ENCODE results near the gene ZNRF1. TPM values are rescaled to one million over a fixed set of nuclear protein-coding genes. Genes with fewer than 3 reads are reported as not detected.
A peak's percentile ranks its signal among the peaks of the same experiment; 100 is the strongest.

Gene ZNRF1
- total and polyA plus RNA-seq, 5 donors from 2014 or later = 3.2 to 15.1 (median 6.2) TPM

GRCh38 chr16:75042426-75043174, 43.8 kb downstream of the ZNRF1 start:
- no peak overlapping the region for H3K4me3 Mint-ChIP-seq
- Histone ChIP-seq H3K36me3 (ENCODE audit: control insufficient read depth, insufficient read depth, low read length) (no peaks in the 10 kb centered on the region), H3K9me3 (ENCODE audit: control insufficient read depth in 2 of 2, low read length in 2 of 2) (no peaks in the 10 kb centered on the region), H3K27ac (ENCODE audit: insufficient read depth, low read length, poor library complexity, severe bottlenecking) (no peak overlapping the region), H3K4me3 (ENCODE audit: low read depth, low read length) (no peak overlapping the region), H3K4me1 (ENCODE audit: control insufficient read depth, insufficient read depth, low read length, poor library complexity, severe bottlenecking) (no peaks in the 10 kb centered on the region), H3K27me3 (ENCODE audit: control insufficient read depth, insufficient read depth, low read length) (no peaks in the 10 kb centered on the region)
- H3K9me3 Mint-ChIP-seq = peaks cover 0 to under 1% (median 0%) of the 10 kb centered on the region in 7 donors
- DNase-seq (no peak), ATAC-seq (ENCODE audit: low read depth in 2 of 2) (no peak)
- H3K27me3 Mint-ChIP-seq = no peaks in the 10 kb centered on the region
- peak overlapping the region in 2 of 3 donors; percentile 12 to 73 for H3K27ac Mint-ChIP-seq
- peaks cover 10 to 19% (median 15%) of the 10 kb centered on the region in 4 donors for H3K4me1 Mint-ChIP-seq
- H3K36me3 Mint-ChIP-seq = peaks cover 4% of the 10 kb centered on the region

- Mint-ChIP-seq H3K4me1 (peaks cover 10 to 16% (median 12%) of the 10 kb centered on the region in 4 donors), H3K36me3 (no peaks in the 10 kb centered on the region), H3K9me3 (no peaks in the 10 kb centered on the region), H3K27ac (peak overlapping the region in 2 of 3 donors; percentile 12 to 73), H3K4me3 (no peak overlapping the region), H3K27me3 (no peaks in the 10 kb centered on the region)
- Histone ChIP-seq H3K4me3 (ENCODE audit: low read depth, low read length) (no peak overlapping the region), H3K27me3 (ENCODE audit: control insufficient read depth, insufficient read depth, low read length) (no peaks in the 10 kb centered on the region), H3K9me3 (ENCODE audit: control insufficient read depth in 2 of 2, low read length in 2 of 2) (no peaks in the 10 kb centered on the region), H3K27ac (ENCODE audit: insufficient read depth, low read length, poor library complexity, severe bottlenecking) (no peak overlapping the region), H3K36me3 (ENCODE audit: control insufficient read depth, insufficient read depth, low read length) (no peaks in the 10 kb centered on the region), H3K4me1 (ENCODE audit: control insufficient read depth, insufficient read depth, low read length, poor library complexity, severe bottlenecking) (no peaks in the 10 kb centered on the region)
- DNase-seq (no peak), ATAC-seq (ENCODE audit: low read depth in 2 of 2) (no peak)
Observed at GRCh38 chr16:75043175-75043895, 44.5 kb downstream of the ZNRF1 start.

- no peak overlapping the region for H3K4me3 ChIP-seq (ENCODE audit: low read depth, low read length)
- H3K36me3 Mint-ChIP-seq = no peaks in the 10 kb centered on the region
- no peaks in the 10 kb centered on the region for H3K9me3 ChIP-seq (ENCODE audit: control insufficient read depth in 2 of 2, low read length in 2 of 2)
Observed at GRCh38 chr16:75044800-75045361, 46.1 kb downstream of the ZNRF1 start.

GRCh38 chr16:75045424-75045823, 46.6 kb downstream of the ZNRF1 start:
- Histone ChIP-seq H3K4me3 (ENCODE audit: low read depth, low read length) (no peak overlapping the region), H3K9me3 (ENCODE audit: control insufficient read depth in 2 of 2, low read length in 2 of 2) (no peaks in the 10 kb centered on the region), H3K36me3 (ENCODE audit: control insufficient read depth, insufficient read depth, low read length) (no peaks in the 10 kb centered on the region), H3K27me3 (ENCODE audit: control insufficient read depth, insufficient read depth, low read length) (no peaks in the 10 kb centered on the region), H3K4me1 (ENCODE audit: control insufficient read depth, insufficient read depth, low read length, poor library complexity, severe bottlenecking) (no peaks in the 10 kb centered on the region), H3K27ac (ENCODE audit: insufficient read depth, low read length, poor library complexity, severe bottlenecking) (no peak overlapping the region)
- DNase-seq (no peak), ATAC-seq (ENCODE audit: low read depth in 2 of 2) (no peak)
- Mint-ChIP-seq H3K4me1 (peaks cover 7 to 16% (median 8%) of the 10 kb centered on the region in 4 donors), H3K27me3 (no peaks in the 10 kb centered on the region), H3K27ac (peak overlapping the region in 1 of 3 donors; percentile 5), H3K36me3 (no peaks in the 10 kb centered on the region), H3K4me3 (no peak overlapping the region), H3K9me3 (no peaks in the 10 kb centered on the region)

More at GRCh38 chr16:75044800-75045361, 46.1 kb downstream of the ZNRF1 start:
- no peaks in the 10 kb centered on the region for H3K9me3 Mint-ChIP-seq
- no peak for DNase-seq
- no peak overlapping the region for H3K4me3 Mint-ChIP-seq
- H3K27ac Mint-ChIP-seq = peak overlapping the region in 1 of 3 donors; percentile 5
- peaks cover 7 to 16% (median 8%) of the 10 kb centered on the region in 4 donors for H3K4me1 Mint-ChIP-seq
- Histone ChIP-seq H3K27ac (ENCODE audit: insufficient read depth, low read length, poor library complexity, severe bottlenecking) (no peak overlapping the region), H3K27me3 (ENCODE audit: control insufficient read depth, insufficient read depth, low read length) (no peaks in the 10 kb centered on the region), H3K36me3 (ENCODE audit: control insufficient read depth, insufficient read depth, low read length) (no peaks in the 10 kb centered on the region), H3K4me1 (ENCODE audit: control insufficient read depth, insufficient read depth, low read length, poor library complexity, severe bottlenecking) (no peaks in the 10 kb centered on the region)
- H3K27me3 Mint-ChIP-seq = no peaks in the 10 kb centered on the region
- ATAC-seq (ENCODE audit: low read depth in 2 of 2) = no peak

DNA sequence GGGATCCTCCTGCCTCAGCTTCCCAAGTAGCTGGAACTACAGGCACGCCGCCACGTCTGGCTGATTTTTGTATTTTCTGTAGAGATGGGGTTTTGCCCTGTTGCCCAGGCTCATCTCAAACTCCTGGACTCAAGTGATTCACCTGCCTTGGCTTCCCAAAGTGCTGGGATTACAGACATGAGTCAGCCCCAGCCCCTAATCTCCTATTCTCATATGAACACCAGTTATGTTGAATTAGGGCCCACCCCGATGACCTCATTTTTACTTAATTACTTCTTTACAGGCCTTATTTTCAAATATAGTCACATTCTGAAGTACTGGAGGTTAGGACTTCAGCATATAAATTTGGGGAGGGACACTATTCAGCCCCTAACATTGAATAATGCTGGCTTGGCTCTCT, 49.2 kb downstream of the ZNRF1 start:
- no peaks in the 10 kb centered on the region for H3K36me3 Mint-ChIP-seq
- no peaks in the 10 kb centered on the region for H3K4me1 ChIP-seq (ENCODE audit: control insufficient read depth, insufficient read depth, low read length, poor library complexity, severe bottlenecking)
- peak overlapping the region in 1 of 3 donors; percentile 92 for H3K27ac Mint-ChIP-seq
- DNase-seq (no peak), ATAC-seq (ENCODE audit: low read depth in 2 of 2) (no peak)
- H3K4me3 ChIP-seq (ENCODE audit: low read depth, low read length) = no peak overlapping the region
- no peaks in the 10 kb centered on the region for H3K9me3 Mint-ChIP-seq
- H3K27ac ChIP-seq (ENCODE audit: insufficient read depth, low read length, poor library complexity, severe bottlenecking) = no peak overlapping the region
- peaks cover 4 to 11% (median 7%) of the 10 kb centered on the region in 4 donors for H3K4me1 Mint-ChIP-seq
- no peaks in the 10 kb centered on the region for H3K27me3 Mint-ChIP-seq
- H3K27me3 ChIP-seq (ENCODE audit: control insufficient read depth, insufficient read depth, low read length) = no peaks in the 10 kb centered on the region
- H3K36me3 ChIP-seq (ENCODE audit: control insufficient read depth, insufficient read depth, low read length) = no peaks in the 10 kb centered on the region
- H3K4me3 Mint-ChIP-seq = no peak overlapping the region
- no peaks in the 10 kb centered on the region for H3K9me3 ChIP-seq (ENCODE audit: control insufficient read depth in 2 of 2, low read length in 2 of 2)

- no peak overlapping the region for H3K27ac ChIP-seq (ENCODE audit: insufficient read depth, low read length, poor library complexity, severe bottlenecking)
- H3K27me3 ChIP-seq (ENCODE audit: control insufficient read depth, insufficient read depth, low read length) = no peaks in the 10 kb centered on the region
- no peak overlapping the region for H3K27ac Mint-ChIP-seq
- no peaks in the 10 kb centered on the region for H3K36me3 ChIP-seq (ENCODE audit: control insufficient read depth, insufficient read depth, low read length)
- no peak overlapping the region for H3K4me3 ChIP-seq (ENCODE audit: low read depth, low read length)
- H3K4me1 Mint-ChIP-seq = peaks cover 0 to 8% (median 6%) of the 10 kb centered on the region in 4 donors
- H3K36me3 Mint-ChIP-seq = no peaks in the 10 kb centered on the region
- no peaks in the 10 kb centered on the region for H3K27me3 Mint-ChIP-seq
- DNase-seq = no peak
- no peaks in the 10 kb centered on the region for H3K9me3 Mint-ChIP-seq
- no peaks in the 10 kb centered on the region for H3K9me3 ChIP-seq (ENCODE audit: control insufficient read depth in 2 of 2, low read length in 2 of 2)
- no peaks in the 10 kb centered on the region for H3K4me1 ChIP-seq (ENCODE audit: control insufficient read depth, insufficient read depth, low read length, poor library complexity, severe bottlenecking)
- H3K4me3 Mint-ChIP-seq = no peak overlapping the region
- no peak for ATAC-seq (ENCODE audit: low read depth in 2 of 2)
Observed at GRCh38 chr16:75048530-75048929, 49.7 kb downstream of the ZNRF1 start.

DNA sequence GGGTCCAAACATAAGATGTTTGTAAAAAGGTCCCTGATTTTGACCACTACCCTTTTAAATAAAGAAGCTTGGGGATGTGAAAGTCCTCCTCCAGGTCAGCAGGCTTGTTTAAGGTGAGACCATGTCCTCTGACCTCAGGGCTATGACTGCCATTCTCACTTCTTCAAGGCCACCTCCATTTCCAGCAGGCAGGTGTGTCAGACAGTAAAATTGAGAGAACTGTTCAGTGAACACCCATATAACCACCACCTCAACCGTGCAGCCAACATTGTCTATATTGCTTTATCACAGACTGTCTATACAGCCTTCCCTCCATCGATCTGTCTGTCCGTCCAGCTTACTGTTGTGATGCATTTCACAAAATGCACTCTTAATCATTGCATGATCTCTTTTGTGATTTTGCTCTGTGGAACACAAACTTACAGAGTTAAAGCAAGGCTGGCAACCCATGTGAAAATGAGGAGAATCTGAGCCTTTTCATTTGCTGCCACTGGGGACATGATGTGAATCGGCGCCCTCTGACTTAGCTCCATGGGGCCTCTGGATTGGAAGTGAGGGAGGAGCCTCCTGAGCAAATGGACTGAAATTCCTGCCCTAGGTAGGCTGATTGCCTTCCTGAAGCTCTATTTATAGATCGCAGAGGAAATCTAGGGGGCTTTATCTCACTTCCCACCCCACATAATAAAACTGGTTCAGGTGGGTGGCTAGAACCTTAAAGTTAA, 53.8 kb downstream of the ZNRF1 start:
- Mint-ChIP-seq H3K27ac (peak overlapping the region in 2 of 3 donors; percentile 1 to 16), H3K4me3 (no peak overlapping the region), H3K9me3 (no peaks in the 10 kb centered on the region), H3K36me3 (peaks cover 2% of the 10 kb centered on the region), H3K27me3 (no peaks in the 10 kb centered on the region), H3K4me1 (peaks cover 4 to 10% (median 7%) of the 10 kb centered on the region in 4 donors)
- no peaks in the 10 kb centered on the region for H3K27me3 ChIP-seq (ENCODE audit: control insufficient read depth, insufficient read depth, low read length)
- no peak for ATAC-seq (ENCODE audit: low read depth in 2 of 2)
- H3K9me3 ChIP-seq (ENCODE audit: control insufficient read depth in 2 of 2, low read length in 2 of 2) = no peaks in the 10 kb centered on the region
- no peaks in the 10 kb centered on the region for H3K4me1 ChIP-seq (ENCODE audit: control insufficient read depth, insufficient read depth, low read length, poor library complexity, severe bottlenecking)
- no peak for DNase-seq
- no peak overlapping the region for H3K4me3 ChIP-seq (ENCODE audit: low read depth, low read length)
- H3K27ac ChIP-seq (ENCODE audit: insufficient read depth, low read length, poor library complexity, severe bottlenecking) = no peak overlapping the region
- H3K36me3 ChIP-seq (ENCODE audit: control insufficient read depth, insufficient read depth, low read length) = no peaks in the 10 kb centered on the region

All from CD4-positive, CD25-positive, alpha-beta regulatory T cell (primary cell).